Measurements from ENCODE around the gene THRSP. TPM values are rescaled to one million over a fixed set of nuclear protein-coding genes. Genes with fewer than 3 reads are reported as not detected.

The THRSP gene
- total and polyA plus RNA-seq, 2 donors (not counting 1 experiment from before 2014, with no cell fraction given): not detected

GRCh38 chr11:78110830-78111229, 47.2 kb downstream of the THRSP start:
- H3K9me3 ChIP-seq (ENCODE audit: control extremely low read depth in 1 of 3, control insufficient read depth in 2 of 3, insufficient read depth in 1 of 3, low read length in 2 of 3): no peaks in the 10 kb centered on the region
- H3K9ac ChIP-seq (ENCODE audit: low read length): no peak overlapping the region
- Mint-ChIP-seq H3K9me3 (ENCODE audit: insufficient read depth) (no peaks in the 10 kb centered on the region), H3K27me3 (no peaks in the 10 kb centered on the region), H3K27ac (no peak overlapping the region), H3K4me1 (peaks cover 9% of the 10 kb centered on the region), H3K4me3 (no peak overlapping the region)
- no peak for TF ChIP-seq EZH2 (IDR thresholded peaks at IDR 0.05; ENCODE audit: borderline replicate concordance, insufficient read depth, low read depth, low read length, poor library complexity, severe bottlenecking)
- no peak for TF ChIP-seq CTCF (IDR thresholded peaks at IDR 0.05)
- no peak overlapping the region for H3K4me2 ChIP-seq (replicated peaks; ENCODE audit: low read depth, low read length, poor library complexity, severe bottlenecking)
- H3K79me2 ChIP-seq (ENCODE audit: control insufficient read depth, insufficient read depth, low read length): no peaks in the 10 kb centered on the region
- H2AFZ ChIP-seq (ENCODE audit: insufficient read depth, low read depth, low read length, poor library complexity, severe bottlenecking): no peak overlapping the region
- no peaks in the 10 kb centered on the region for H4K20me1 ChIP-seq (ENCODE audit: control insufficient read depth, insufficient read depth, low read length, poor library complexity, severe bottlenecking)
- H3K27ac ChIP-seq (ENCODE audit: low read length in 2 of 2): no peak overlapping the region
- POLR2A ChIA-PET: no interaction called here
- H3K36me3 ChIP-seq (replicated peaks in 1 of 2; ENCODE audit: control extremely low read depth in 1 of 2, control insufficient read depth in 1 of 2, extremely low read depth in 1 of 2, insufficient read depth in 2 of 2, low read length in 1 of 2): peaks cover 9 to 36% of the 10 kb centered on the region in 2 experiments
- peaks cover 0 to 3% of the 10 kb centered on the region in 2 donors for H3K4me1 ChIP-seq (ENCODE audit: control insufficient read depth in 2 of 2, insufficient read depth in 2 of 2, low read length in 2 of 2)
- intact Hi-C loops (cut with micrococcal nuclease): no loop called here
- no peaks in the 10 kb centered on the region for H3K27me3 ChIP-seq (replicated peaks in 1 of 4; ENCODE audit: control extremely low read depth in 1 of 4, control insufficient read depth in 3 of 4, insufficient read depth in 4 of 4, low read length in 3 of 4)
- ATAC-seq (ENCODE audit: low read depth): no peak
- 88% methylated on average over 1 of the region's 2 CpGs for WGBS (ENCODE audit: insufficient coverage)
- no peak overlapping the region for H3K4me3 ChIP-seq (ENCODE audit: control extremely low read depth in 1 of 5, extremely low read depth in 1 of 5, insufficient read depth in 1 of 5, low read depth in 2 of 5, low read length in 4 of 5)
- CTCF ChIA-PET: no interaction called here
- no peak for DNase-seq

- H3K4me1 Mint-ChIP-seq: peaks cover 9% of the 10 kb centered on the region
- no peak overlapping the region for H3K27ac Mint-ChIP-seq
- no peaks in the 10 kb centered on the region for H3K27me3 ChIP-seq (replicated peaks in 1 of 4; ENCODE audit: control extremely low read depth in 1 of 4, control insufficient read depth in 3 of 4, insufficient read depth in 4 of 4, low read length in 3 of 4)
- no peak overlapping the region for H3K4me2 ChIP-seq (replicated peaks; ENCODE audit: low read depth, low read length, poor library complexity, severe bottlenecking)
- WGBS (ENCODE audit: insufficient coverage): no CpG with 5 or more reads among the region's 2 CpGs
- no peak overlapping the region for H3K9ac ChIP-seq (ENCODE audit: low read length)
- no peaks in the 10 kb centered on the region for H3K9me3 ChIP-seq (ENCODE audit: control extremely low read depth in 1 of 3, control insufficient read depth in 2 of 3, insufficient read depth in 1 of 3, low read length in 2 of 3)
- no peaks in the 10 kb centered on the region for H4K20me1 ChIP-seq (ENCODE audit: control insufficient read depth, insufficient read depth, low read length, poor library complexity, severe bottlenecking)
- no peak overlapping the region for H2AFZ ChIP-seq (ENCODE audit: insufficient read depth, low read depth, low read length, poor library complexity, severe bottlenecking)
- H3K4me1 ChIP-seq (ENCODE audit: control insufficient read depth in 2 of 2, insufficient read depth in 2 of 2, low read length in 2 of 2): peaks cover 0 to 3% of the 10 kb centered on the region in 2 donors
- ChIA-PET POLR2A (no interaction called here), CTCF (no interaction called here)
- H3K4me3 ChIP-seq (ENCODE audit: control extremely low read depth in 1 of 5, extremely low read depth in 1 of 5, insufficient read depth in 1 of 5, low read depth in 2 of 5, low read length in 4 of 5): no peak overlapping the region
- intact Hi-C loops (cut with micrococcal nuclease): no loop called here
- DNase-seq (no peak), ATAC-seq (ENCODE audit: low read depth) (no peak)
- no peaks in the 10 kb centered on the region for H3K79me2 ChIP-seq (ENCODE audit: control insufficient read depth, insufficient read depth, low read length)
- H3K27me3 Mint-ChIP-seq: no peaks in the 10 kb centered on the region
- TF ChIP-seq EZH2 (IDR thresholded peaks at IDR 0.05; ENCODE audit: borderline replicate concordance, insufficient read depth, low read depth, low read length, poor library complexity, severe bottlenecking): no peak
- no peak for TF ChIP-seq CTCF (IDR thresholded peaks at IDR 0.05)
- H3K27ac ChIP-seq (ENCODE audit: low read length in 2 of 2): no peak overlapping the region
- H3K9me3 Mint-ChIP-seq (ENCODE audit: insufficient read depth): no peaks in the 10 kb centered on the region
- H3K36me3 ChIP-seq (replicated peaks in 1 of 2; ENCODE audit: control extremely low read depth in 1 of 2, control insufficient read depth in 1 of 2, extremely low read depth in 1 of 2, insufficient read depth in 2 of 2, low read length in 1 of 2): peaks cover 9 to 36% of the 10 kb centered on the region in 2 experiments
- no peak overlapping the region for H3K4me3 Mint-ChIP-seq
Observed at GRCh38 chr11:78111298-78111697, 47.6 kb downstream of the THRSP start.
